GM13976 (cell line): ENCODE results near the gene BSN.
A peak's percentile ranks its signal among the peaks of the same experiment; 100 is the strongest.

Experiments
- DNase-seq: peaks from one replicate; pipeline ENCODE4 v3.0.0; 2012; ENCODE audit warnings: low spot score
- CTCF ChIP-seq: IDR thresholded peaks from 2 replicates; pipeline ENCODE4 v1.5.1; 2012; ENCODE audit warnings: borderline replicate concordance, mild to moderate bottlenecking; ENCODE audit not compliant: insufficient read depth; ENCODE audit errors: extremely low read depth, missing control alignments, control extremely low read depth
- in situ Hi-C: fragments of 300-500 bp; cut with MboI; formaldehyde crosslinking; loops from one replicate; pipeline ENCODE4 v1.12.0; 2022; ENCODE audit warnings: low sequenced_read_pairs, mixed read lengths, inconsistent platforms; ENCODE audit not compliant: unreplicated experiment

The BSN gene

GRCh38 chr3:49700453-49701128, 146.3 kb downstream of the BSN start:
- TF ChIP-seq CTCF = no peak
- in situ Hi-C loops = no loop called here
- DNase-seq = no peak

GRCh38 chr3:49701388-49702077, 147.3 kb downstream of the BSN start:
- TF ChIP-seq CTCF = no peak
- in situ Hi-C loops = no loop called here

GRCh38 chr3:49702672-49703071, 148.4 kb downstream of the BSN start:
- no peak for DNase-seq
- in situ Hi-C loops = no loop called here
- no peak for TF ChIP-seq CTCF

More at GRCh38 chr3:49701388-49702077, 147.3 kb downstream of the BSN start:
- DNase-seq = no peak

GRCh38 chr3:49703443-49703927, 149.2 kb downstream of the BSN start:
- TF ChIP-seq CTCF = peak; percentile 94
- DNase-seq = peak; percentile 94
- in situ Hi-C loops = no loop called here

GRCh38 chr3:49703956-49704355, 149.7 kb downstream of the BSN start:
- TF ChIP-seq CTCF = no peak
- DNase-seq = no peak
- in situ Hi-C loops = no loop called here

- no peak for DNase-seq
- in situ Hi-C loops = no loop called here
- no peak for TF ChIP-seq CTCF
Measured at GRCh38 chr3:49704629-49705028, 150.4 kb downstream of the BSN start.
